ENCODE data around the gene FAM181A.

The FAM181A gene

DNA sequence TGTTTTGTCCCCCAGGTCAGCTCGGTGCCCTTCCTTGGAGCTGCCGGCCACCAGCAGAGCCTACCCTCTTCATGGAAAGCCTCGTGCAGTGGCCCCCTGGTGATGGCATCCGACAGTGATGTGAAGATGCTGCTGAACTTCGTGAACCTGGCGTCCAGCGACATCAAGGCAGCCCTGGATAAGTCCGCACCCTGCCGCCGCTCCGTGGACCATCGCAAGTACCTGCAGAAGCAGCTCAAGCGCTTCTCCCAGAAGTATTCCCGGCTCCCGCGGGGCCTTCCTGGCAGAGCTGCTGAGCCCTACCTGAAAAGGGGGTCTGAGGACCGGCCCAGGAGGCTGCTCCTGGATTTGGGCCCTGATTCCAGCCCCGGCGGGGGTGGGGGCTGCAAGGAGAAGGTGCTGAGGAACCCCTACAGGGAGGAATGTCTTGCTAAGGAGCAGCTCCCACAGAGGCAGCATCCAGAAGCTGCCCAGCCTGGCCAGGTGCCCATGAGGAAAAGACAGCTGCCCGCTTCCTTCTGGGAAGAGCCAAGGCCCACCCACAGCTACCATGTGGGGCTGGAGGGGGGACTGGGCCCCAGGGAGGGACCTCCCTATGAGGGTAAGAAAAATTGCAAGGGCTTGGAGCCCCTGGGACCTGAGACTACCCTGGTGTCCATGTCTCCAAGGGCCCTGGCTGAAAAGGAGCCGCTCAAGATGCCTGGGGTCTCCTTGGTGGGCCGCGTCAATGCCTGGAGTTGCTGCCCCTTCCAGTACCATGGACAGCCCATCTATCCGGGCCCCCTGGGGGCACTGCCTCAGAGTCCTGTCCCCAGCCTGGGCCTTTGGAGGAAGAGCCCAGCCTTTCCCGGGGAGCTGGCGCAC, 1.3 kb downstream of the FAM181A start:
- DNase-seq (ENCODE audit: low spot score): no peak
- in situ Hi-C loops (cut with MboI; ENCODE audit: low sequenced_read_pairs, unreplicated experiment): no loop called here
- no peak for TF ChIP-seq CTCF (IDR thresholded peaks at IDR 0.05; ENCODE audit: borderline replicate concordance, control extremely low read depth, extremely low read depth, insufficient read depth, missing control alignments)

- TF ChIP-seq CTCF (IDR thresholded peaks at IDR 0.05; ENCODE audit: borderline replicate concordance, control extremely low read depth, extremely low read depth, insufficient read depth, missing control alignments): no peak
- DNase-seq (ENCODE audit: low spot score): no peak
- in situ Hi-C loops (cut with MboI; ENCODE audit: low sequenced_read_pairs, unreplicated experiment): no loop called here
Observed at GRCh38 chr14:93929048-93929535, 1.9 kb downstream of the FAM181A start.

GRCh38 chr14:93929657-93930056, 2.5 kb downstream of the FAM181A start:
- TF ChIP-seq CTCF (IDR thresholded peaks at IDR 0.05; ENCODE audit: borderline replicate concordance, control extremely low read depth, extremely low read depth, insufficient read depth, missing control alignments): no peak
- in situ Hi-C loops (cut with MboI; ENCODE audit: low sequenced_read_pairs, unreplicated experiment): loop anchor here (10.0 kb wide), 1 partner anchor 195 kb away; the partner anchor contains the start of gene IFI27L2
- no peak for DNase-seq (ENCODE audit: low spot score)

DNA sequence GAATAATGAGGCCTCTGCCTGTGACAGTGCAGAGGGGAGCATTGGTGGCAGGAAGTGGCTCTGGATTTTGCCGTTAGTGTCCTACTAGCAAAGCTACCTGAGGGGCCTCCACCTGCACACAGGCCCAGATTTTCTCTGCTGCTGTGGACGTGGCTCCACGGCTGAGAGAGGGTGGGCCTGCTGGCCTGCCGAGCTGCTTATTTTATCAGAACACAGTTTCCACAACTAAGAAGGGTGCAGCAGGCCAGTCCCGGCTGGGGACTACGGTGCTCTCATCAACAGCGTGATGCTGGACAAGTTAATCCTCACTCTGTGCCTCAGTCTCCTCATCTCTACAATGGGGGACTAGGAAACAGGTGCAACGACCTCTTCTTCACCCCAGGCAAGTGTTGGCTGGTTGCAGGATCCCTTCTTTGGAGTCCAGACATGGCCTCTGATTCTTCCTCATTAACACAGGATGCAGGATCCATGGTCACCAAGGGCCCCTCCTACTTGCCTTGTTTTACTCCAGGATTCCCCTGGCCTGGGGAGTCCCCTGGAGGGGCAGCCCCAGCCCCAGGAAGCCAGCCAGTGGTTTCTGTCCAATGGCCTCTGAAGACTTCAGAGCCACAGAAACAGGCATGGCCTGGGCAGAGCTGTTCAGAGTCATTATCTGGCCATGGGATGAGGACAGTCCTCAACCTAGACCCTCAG, 3.3 kb downstream of the FAM181A start:
- in situ Hi-C loops (cut with MboI; ENCODE audit: low sequenced_read_pairs, unreplicated experiment): loop anchor here (10.0 kb wide), 1 partner anchor 194 kb away; the partner anchor contains the start of gene IFI27L2
- TF ChIP-seq CTCF (IDR thresholded peaks at IDR 0.05; ENCODE audit: borderline replicate concordance, control extremely low read depth, extremely low read depth, insufficient read depth, missing control alignments): no peak
- no peak for DNase-seq (ENCODE audit: low spot score)

- DNase-seq (ENCODE audit: low spot score): no peak
- TF ChIP-seq CTCF (IDR thresholded peaks at IDR 0.05; ENCODE audit: borderline replicate concordance, control extremely low read depth, extremely low read depth, insufficient read depth, missing control alignments): no peak
- in situ Hi-C loops (cut with MboI; ENCODE audit: low sequenced_read_pairs, unreplicated experiment): loop anchor here (10.0 kb wide), 1 partner anchor 194 kb away; the partner anchor contains the start of gene IFI27L2
Observed at GRCh38 chr14:93930989-93931307, 3.8 kb downstream of the FAM181A start.

- TF ChIP-seq CTCF (IDR thresholded peaks at IDR 0.05; ENCODE audit: borderline replicate concordance, control extremely low read depth, extremely low read depth, insufficient read depth, missing control alignments): no peak
- in situ Hi-C loops (cut with MboI; ENCODE audit: low sequenced_read_pairs, unreplicated experiment): loop anchor here (10.0 kb wide), 1 partner anchor 192 kb away; the partner anchor contains the start of gene IFI27L2
Observed at GRCh38 chr14:93932642-93933041, 5.5 kb downstream of the FAM181A start.

More at GRCh38 chr14:93932642-93933041, 5.5 kb downstream of the FAM181A start:
- DNase-seq (ENCODE audit: low spot score): no peak

Measured in GM13976 (cell line).